HG03521 (cell line): ENCODE data around the gene RPS15.

Experiments used
- ATAC-seq: cut with Tn5 transposase; IDR thresholded peaks from one replicate; pipeline ENCODE4 v1.9.1; 2021; ENCODE audit warnings: mild to moderate bottlenecking, moderate library complexity; ENCODE audit not compliant: unreplicated experiment

Gene RPS15

DNA sequence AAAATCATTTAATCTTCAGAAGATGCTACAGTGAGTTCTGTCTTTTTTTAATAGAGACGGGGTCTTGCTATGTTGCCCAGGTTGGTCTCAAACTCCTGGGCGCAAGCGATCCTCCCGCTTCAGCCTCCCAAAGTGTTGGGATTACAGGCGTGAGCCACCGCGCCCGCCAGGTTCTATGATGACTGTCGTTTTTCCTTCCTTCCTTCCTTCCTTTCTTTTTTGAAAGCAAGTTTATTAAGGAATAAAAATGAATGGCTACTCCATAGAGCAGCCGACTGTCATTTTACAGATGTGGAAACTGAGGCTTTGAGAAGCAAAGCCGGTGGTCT is 36.3 kb upstream of the RPS15 start:
- ATAC-seq = no peak

DNA sequence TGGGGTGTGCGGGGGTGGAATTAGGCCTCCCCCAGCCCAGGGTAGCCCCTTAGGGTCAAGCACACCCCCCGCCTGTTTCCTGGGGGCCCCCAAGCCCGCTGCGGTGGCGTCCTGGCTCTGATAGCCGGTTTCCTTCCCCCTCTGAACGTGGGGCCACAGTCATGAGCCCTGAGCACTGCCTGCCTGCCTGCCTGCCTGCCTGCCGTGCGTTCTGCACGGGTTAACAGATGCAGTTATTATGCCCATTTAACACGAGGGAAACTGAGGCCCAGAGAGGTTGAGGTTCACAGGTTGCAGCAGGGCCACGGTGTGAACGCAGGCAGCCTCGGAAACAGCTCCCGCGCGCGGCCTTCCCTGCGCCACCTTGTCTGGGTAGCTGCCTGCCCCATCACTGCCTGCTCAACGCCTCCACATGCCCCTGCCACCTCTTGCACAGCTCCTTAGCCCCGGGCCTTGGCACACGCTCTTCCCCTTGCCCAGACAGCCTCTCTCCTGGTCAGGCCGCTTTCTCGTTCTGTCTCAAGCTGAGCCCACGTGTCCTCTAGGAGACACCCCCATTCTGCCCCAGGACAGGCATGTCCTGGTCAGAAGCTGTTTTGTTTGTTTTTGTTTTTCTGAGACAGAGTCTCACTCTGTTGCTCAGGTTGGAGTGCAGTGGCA is 35.7 kb upstream of the RPS15 start:
- ATAC-seq = no peak

DNA sequence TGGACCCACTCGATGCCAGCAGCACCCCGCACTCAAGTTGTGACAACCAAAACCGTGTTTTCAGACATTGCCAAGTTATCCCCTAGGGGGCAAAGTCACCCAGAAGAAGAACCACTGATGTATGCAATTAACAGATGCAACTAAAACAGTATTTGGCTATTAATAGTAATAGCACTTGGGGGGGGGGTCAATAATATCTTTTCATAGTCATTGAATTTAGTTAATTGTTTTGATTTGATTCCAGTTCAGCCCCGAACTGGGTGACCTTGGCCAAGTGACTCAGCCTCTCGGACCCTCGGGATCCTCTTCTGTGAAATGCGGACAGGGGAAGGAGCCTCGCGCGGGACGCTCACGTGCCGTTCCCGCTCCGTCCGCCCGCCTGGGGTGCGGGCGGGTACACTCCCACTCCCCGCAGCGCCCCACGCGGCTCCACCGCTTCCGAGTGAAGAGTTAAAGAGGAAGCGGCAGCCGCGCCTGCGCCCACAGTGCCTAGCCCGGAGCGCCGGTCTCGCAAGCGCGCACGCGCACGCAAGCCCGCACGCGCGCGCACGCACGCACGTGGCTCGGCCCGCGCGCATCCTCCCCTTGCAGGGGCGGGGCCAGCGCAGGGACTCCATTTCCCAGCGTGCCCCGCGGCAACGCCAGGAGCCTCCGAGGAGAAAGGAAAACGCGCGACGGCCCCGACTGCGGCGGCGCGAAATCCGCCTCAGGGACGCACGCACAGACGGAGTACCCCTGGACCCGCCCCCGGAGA is 31.2 kb upstream of the RPS15 start:
- peak; percentile 82 for ATAC-seq

DNA sequence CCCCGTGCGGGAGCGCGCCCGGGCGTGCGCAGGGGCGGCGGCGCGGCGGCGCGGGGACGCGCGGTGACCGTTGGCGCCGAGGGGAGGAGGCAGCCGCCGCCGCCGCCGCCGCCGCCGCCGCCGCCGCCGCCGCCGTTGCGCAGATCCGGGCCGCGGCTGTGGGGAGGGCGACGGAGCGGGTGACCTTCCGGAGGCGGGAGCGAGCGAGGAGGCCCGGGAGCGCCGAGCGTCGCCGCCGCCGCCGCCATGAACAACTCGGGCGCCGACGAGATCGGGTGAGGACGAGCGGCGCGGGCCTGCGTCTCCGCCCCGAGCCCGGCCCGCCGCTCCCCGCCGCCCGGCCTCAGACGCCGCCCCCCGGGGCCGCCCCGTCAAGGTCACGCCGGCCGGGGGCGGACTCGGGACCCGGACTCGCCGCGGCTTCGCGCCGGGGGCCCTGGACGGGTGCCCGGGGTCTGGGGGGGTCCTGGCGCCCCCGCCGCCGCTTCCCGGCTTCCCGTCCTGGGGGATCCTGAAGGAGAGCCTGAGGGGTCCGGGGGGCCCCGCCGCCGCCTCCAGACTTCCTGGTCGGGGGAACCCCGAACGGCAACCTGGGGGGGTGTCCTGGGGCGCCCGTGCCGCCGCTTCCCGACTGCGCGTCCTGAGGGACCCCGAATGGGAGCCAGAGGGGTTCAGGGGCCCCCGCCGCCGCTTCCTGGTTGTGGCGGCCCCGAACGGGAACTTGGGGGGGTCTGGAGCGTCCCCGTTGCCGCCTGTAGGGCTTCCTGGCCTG is 30.5 kb upstream of the RPS15 start, which contains the start of gene DAZAP1:
DAZAP1 (plus strand) TSS at position 59 of the 772 bp plus-strand sequence; CDS start at position 247, 188 bp downstream.
- ATAC-seq = no peak

DNA sequence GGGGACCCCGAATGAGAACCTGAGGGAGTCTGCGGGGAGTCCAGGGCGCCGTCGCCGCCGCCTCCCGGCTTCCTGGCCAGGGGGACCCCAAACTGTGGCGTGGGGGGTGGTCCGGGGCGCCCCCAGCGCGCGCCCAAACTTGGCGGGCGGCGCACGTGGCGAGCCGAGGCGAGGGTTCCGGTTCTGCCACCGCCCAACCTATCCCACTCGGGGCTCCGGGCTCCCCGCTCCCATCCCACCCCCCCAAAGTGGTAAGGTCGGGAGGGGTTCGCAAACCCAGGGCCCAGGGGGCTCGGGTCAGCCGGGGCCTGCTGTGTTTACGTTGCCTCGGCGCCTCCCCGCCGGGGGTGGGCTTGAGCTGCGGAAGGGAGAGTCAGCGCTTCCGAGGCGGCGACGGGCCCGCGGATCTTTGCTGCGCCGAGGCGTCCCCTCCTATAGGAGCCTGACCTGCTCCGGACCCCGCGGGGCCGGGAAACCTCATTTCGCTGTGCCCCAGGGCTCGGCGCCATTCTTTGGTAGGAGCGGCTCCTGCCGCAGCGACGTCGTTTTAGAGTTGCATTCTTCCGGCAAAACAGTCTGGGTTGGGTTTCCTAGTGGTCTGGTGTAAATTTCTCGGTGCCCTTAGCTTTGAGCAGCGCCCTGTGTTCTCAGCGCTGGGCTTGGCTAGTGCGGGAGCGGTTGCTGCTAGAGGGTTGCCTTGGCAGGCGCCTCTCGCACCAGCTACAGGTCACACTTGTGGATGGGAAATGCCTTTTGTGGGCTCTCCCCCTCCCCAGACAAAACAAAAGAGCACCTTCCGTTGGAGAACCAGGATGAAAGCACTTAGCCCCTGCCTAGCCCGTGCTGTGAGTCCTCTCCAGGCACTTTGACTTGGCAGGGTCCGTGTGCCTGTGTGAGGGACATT is 29.6 kb upstream of the RPS15 start:
- no peak for ATAC-seq

DNA sequence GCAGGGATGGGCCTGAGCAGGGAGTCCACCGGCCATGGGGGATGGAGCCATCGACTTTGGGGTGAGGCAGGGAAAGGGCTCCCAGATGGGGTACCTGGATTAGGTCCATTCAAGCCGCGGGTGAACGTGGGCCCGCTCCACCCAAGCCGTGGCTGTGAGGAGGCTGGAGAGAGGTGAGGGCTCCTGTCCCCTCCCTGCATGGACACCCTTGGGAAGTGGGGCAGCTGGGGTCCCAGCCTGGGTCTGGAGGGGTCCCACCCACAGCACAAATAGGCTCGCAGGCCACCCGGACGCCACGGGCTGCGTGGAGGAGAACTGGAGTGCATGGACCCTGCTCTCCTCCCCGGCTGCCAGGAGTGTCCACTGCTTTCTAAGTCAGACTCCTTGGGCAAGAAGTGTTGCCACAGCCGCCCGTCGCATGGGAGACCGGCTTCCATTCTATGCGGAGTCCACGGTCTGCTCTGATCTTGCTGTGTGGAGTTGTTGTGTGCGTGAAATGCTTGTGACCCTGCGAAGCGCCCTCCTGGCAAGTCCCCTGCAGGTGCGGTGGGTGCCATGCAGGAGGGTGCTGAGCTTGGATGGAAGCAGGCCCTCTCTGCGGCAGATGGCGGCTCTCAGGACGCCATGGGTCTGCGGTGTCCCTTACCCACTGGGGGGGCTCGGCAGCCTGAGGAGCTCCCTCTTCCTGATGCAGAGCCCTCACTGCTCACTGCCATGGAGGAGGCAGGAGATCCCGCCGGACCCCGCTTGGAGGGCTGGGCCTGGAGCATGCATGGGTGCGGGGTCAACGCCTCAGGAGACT is 28.8 kb upstream of the RPS15 start:
- no peak for ATAC-seq

DNA sequence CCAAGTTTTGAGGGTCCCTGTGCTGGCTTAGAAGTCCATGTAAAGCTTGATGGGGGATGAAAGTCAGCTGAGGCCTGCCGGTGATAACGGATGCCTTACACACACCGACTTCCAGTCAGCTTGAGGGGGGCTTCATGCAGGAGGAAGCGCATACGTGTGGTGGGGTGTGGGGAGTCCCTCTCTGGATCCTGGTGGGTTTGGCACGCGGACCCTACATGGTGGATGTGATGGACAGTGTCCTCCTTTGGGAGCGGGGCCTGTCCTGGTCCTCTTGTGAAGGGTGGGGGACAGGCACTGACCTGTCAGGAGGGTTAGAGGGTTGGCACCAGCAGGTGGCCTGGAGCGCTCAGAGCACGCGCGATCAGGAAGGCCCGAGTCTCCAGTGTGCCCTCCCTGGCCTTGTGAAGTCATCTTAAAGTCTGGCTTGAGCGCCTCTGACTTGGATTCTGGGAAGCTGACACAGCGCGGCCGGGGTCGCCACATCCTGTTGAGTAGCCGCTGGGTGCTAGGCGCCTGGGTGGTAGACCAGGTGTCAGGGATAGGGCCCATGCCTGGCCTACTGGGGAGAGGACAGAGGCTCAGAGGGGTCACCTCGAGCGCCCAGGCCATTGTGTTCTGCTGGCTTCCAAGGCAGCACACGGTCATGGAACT is 27.9 kb upstream of the RPS15 start:
- ATAC-seq = no peak

DNA sequence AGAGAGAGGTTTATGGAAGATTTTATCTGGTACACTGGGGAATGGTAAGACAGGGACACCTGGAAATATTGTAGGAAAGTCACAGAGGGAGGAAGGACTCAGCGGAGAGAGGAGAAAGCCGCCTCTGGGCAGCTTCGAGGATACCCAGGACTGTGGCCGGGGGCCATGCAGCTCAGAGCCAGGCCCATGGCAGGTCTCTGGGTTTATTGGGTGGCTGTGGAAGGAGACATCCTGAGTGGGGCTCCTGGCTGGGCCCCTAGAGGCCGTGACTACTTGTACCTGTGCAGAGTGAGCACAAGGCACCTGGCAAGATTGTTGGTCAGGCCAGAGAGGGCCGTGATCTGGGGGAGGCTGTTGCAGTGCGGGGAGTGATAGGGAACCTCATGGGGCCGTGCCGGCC is 27.4 kb upstream of the RPS15 start:
- no peak for ATAC-seq

DNA sequence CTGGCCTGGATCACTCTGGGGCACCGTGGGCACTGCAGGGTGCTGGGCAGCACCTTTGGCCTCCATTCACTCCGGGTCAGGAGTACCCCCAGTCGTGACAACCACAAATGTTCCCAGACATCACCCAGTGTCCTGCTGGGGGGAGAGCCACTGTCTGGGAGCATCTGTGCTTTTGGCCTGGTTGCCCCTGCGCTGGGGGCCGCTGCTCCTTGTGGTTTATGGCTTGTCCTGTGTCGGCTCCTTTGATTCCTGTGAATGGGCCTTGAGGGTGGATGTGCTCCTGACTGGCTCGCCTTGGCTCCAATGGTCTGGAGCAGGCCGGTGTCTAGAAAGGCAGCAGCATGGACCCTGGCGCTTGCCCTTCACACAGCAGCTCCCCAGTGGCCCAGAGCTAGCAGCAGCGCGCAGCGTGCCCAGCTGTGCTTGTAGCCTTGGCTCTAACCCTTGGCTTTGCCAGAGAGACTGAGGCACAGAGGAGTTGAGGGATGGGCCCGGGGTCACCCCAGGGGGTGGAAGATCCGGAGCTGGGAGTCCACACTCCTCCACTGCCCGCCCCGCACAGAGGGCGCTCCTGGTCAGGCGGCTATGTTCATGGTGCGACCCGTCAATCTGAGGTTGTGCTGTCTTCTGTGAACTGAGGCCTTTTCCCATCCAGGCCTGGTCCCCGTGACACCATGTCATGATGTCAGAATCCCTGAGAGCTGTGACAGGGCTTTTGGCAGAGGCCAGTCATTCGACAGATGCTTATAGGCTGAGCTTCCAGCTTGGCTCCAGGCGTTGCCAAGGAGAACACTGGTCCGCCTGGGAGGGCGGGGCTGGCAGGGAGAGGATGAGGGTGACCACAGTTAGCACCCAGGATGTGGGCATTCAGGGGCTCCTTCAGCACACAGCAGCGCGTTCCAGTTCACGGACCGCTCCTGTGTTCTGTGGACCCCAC is 26.7 kb upstream of the RPS15 start:
- no peak for ATAC-seq

DNA sequence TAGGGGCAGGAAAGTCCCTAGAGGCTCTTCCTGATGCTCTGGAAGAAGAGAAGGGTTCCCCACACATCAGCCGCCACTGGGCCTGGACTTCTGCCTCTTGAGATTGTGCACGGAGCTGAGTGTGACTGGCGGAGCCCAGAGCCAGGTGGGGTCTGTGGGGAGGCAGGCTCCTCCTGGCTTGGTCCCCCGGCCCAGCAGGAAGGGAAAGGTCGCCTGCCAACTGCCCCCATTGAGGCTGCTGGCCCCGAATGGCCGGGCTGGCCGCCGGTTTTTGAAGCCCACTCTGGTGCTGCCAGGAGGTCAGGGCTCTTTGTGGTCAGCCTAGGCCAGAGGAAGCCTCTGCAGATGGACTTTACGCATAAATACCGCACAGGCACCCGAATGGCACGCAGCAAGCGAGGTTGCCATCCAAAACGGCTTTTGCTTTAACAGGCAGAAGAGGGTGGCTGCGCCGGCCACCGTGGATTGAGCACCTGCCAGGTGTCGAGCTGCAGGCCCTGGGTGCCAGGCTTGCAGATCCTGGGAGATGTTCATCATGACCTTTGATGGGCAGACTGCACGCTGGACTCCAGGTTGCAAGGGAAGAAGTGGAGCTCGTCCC is 25.8 kb upstream of the RPS15 start:
- ATAC-seq = no peak

DNA sequence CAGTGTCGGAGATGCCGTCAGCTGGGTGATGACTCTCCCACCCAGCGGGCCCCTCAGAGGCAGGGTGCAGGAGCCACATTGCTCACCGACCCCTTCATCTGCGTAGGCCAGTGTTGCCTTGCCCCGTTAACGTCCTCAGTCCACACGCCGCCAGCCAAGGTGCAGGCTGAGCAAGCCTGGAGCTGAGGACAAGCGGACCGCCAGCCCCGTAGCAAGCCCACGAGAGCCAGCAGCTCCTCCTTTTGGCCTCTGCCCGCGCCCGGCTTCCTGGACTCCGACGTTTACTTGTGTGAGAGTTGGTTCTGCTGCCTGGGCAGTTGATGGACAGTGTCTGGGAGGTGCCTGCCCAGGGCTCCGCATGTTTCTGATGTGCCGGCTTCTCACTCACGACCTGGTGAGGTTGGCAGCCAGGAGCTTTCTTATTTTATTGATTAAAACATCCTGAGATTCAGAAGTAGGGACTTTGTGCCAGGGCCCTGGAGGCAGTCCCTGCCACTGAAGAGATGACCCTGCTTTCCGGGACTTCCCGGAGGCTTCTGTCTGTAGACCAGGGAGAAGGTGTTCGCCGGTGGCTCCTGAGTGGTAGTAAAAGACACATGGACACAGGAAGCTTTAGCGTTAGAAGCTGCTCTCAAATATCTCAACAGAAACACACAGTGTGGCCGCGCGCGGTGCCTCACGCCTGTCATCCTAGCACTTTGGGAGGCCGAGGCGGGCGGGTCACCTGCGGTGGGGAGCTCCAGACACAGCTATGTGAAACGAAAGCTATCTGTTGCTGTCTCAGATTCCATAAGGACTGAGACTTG is 25.0 kb upstream of the RPS15 start:
- no peak for ATAC-seq

DNA sequence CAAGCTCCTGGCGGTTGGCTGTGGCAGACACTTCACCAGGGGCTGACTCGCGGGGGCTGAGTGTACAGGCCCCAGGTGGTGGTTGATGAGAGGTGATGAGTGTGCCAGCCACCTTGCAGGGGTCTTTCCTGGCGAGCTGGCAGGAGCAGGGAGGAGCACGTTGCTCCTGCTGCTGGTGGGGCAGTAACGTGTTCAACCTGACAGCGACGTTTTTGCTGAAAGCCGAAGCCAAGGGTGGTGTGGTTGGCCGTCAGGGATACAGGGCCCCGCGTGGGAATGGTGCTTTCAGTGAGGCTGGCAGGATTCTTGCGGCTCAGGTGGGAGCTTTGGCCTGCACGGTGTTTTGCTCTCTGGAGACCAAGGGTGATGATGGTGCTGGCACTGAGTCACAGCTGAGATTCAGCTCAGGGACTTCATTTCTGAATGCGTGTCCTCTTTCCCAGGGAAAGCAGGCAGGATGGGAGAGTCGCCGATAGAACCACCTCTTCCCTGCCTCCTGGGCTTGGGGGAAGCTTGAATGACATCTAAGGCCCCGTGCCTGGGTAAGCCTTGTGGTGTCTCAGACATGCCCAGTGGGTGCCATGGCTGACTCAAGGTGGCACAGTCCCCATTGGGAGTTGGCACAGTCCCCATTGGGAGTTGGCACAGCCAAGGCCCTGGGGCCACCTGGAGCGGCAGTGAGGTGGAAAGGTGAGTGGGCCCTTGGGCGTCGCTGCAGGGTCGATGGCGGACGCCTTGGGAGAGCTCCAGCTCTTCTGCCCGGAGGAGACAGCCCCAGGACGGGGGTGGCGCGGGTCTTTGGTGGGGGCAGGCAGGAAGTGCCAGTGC is 22.0 kb upstream of the RPS15 start:
- no peak for ATAC-seq

DNA sequence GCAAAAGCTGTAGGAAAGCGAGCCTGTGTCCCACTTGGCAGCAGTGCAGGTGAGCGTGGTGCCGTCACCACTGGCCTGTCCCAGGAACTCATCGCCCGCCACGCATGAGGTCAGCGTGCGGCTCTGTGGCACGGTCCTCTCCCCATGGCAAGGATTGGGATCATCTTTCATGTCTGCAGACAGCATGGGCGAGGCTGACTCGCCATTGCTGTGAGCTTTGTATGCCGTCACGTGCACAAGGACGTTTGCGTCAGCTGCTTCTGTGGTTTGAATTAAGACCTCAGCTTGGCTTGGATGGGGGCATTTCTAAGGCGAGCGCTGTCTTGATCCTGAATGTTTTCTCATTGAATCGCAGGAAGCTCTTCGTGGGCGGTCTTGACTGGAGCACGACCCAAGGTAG is 21.1 kb upstream of the RPS15 start:
- no peak for ATAC-seq

DNA sequence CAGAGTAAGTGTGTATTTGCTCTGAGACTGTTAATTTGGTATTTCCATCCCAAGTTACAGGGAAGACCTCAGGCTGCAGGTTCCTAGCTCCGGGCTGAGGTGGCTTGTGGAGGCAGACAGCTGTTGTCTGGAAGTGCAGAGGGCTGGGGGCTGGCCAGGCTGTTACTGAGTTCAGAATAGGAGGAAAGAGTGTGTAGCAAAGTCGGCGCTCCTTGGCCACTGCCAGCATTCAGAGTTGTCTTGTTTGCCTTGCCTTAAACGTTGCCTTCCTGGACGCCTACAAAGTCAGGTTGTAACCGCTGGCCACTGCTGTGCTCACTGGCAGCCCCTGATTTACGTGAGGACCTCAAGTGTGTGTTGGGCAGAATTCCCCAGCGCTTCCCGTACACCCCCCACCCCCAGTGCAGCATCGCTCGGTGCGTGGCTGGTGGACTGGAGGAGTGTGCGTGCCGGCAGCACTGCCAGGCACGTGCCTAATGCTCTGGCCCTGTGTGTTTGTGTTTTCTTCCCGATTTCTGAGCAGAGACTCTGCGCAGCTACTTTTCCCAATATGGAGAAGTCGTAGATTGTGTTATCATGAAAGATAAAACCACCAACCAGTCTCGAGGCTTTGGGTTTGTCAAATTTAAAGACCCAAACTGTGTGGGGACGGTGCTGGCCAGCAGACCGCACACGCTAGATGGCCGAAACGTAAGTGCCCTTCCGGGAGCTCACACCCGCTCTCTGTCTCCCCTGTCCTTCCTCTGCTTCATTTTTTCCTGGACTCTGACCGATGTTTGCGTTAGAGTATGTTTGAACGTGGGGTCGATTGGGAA is 20.3 kb upstream of the RPS15 start:
- no peak for ATAC-seq

DNA sequence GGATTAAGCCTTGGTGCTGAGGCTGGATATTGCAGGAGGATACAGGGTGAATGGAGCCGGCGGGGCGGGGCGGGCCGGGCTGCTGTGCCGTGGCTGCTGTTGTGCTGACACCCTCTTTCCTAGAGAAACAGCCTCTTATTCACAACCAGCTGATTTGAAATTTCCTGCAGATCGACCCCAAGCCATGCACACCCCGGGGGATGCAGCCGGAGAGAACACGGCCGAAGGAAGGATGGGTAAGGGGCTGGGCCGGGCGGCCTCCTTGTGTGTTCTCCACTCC is 19.8 kb upstream of the RPS15 start:
- ATAC-seq = no peak
